ENCODE results near the gene SH3YL1. TPM values are rescaled to one million over a fixed set of nuclear protein-coding genes. Genes with fewer than 3 reads are reported as not detected.

Gene SH3YL1
- total and polyA plus RNA-seq, 2 experiments from 2014 or later = 35.6 to 45.8 TPM

- H4K20me1 ChIP-seq (replicated peaks; ENCODE audit: insufficient read depth) = no peaks in the 10 kb centered on the region
- no peaks in the 10 kb centered on the region for H3K27me3 ChIP-seq (ENCODE audit: insufficient read depth)
- no peak for DNase-seq (ENCODE audit: low spot score)
- Mint-ChIP-seq H3K27me3 (ENCODE audit: insufficient read depth, low read depth, poor library complexity) (no peaks in the 10 kb centered on the region), H3K4me1 (no peaks in the 10 kb centered on the region), H3K27ac (no peak overlapping the region), H3K9me3 (peaks cover 86% of the 10 kb centered on the region), H3K36me3 (ENCODE audit: low read depth) (peaks cover 59% of the 10 kb centered on the region; the same call in 2 of the 3 replicates), H3K4me3 (no peak overlapping the region)
- no peak overlapping the region for H3K4me3 ChIP-seq
- no peaks in the 10 kb centered on the region for H3K9me2 ChIP-seq (ENCODE audit: insufficient read depth)
- no peak overlapping the region for H3K4me2 ChIP-seq
- H3F3A ChIP-seq (replicated peaks; ENCODE audit: low read depth) = no peaks in the 10 kb centered on the region
- H2AFZ ChIP-seq = no peak overlapping the region
- H3K4me1 ChIP-seq (ENCODE audit: insufficient read depth) = no peaks in the 10 kb centered on the region
- H3K79me2 ChIP-seq (replicated peaks; ENCODE audit: insufficient read depth) = no peaks in the 10 kb centered on the region
- peaks cover 30% of the 10 kb centered on the region; the same call in 1 of the 2 replicates for H3K36me3 ChIP-seq (ENCODE audit: insufficient read depth)
- no peak for TF ChIP-seq JUNB (IDR thresholded peaks at IDR 0.05; ENCODE audit: unreplicated experiment)
- TF ChIP-seq CREB1 (CRISPR knock-in tag; IDR thresholded peaks at IDR 0.05; ENCODE audit: low read depth) = no peak
- TF ChIP-seq EZH2phosphoT487 (IDR thresholded peaks at IDR 0.05; ENCODE audit: unreplicated experiment) = no peak
- TF ChIP-seq, protein P1, sequence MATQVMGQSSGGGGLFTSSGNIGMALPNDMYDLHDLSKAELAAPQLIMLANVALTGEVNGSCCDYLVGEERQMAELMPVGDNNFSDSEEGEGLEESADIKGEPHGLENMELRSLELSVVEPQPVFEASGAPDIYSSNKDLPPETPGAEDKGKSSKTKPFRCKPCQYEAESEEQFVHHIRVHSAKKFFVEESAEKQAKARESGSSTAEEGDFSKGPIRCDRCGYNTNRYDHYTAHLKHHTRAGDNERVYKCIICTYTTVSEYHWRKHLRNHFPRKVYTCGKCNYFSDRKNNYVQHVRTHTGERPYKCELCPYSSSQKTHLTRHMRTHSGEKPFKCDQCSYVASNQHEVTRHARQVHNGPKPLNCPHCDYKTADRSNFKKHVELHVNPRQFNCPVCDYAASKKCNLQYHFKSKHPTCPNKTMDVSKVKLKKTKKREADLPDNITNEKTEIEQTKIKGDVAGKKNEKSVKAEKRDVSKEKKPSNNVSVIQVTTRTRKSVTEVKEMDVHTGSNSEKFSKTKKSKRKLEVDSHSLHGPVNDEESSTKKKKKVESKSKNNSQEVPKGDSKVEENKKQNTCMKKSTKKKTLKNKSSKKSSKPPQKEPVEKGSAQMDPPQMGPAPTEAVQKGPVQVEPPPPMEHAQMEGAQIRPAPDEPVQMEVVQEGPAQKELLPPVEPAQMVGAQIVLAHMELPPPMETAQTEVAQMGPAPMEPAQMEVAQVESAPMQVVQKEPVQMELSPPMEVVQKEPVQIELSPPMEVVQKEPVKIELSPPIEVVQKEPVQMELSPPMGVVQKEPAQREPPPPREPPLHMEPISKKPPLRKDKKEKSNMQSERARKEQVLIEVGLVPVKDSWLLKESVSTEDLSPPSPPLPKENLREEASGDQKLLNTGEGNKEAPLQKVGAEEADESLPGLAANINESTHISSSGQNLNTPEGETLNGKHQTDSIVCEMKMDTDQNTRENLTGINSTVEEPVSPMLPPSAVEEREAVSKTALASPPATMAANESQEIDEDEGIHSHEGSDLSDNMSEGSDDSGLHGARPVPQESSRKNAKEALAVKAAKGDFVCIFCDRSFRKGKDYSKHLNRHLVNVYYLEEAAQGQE (IDR thresholded peaks at IDR 0.05; ENCODE audit: unreplicated experiment) = no peak
- no peak for TF ChIP-seq POLR2AphosphoS5 (IDR thresholded peaks at IDR 0.05; ENCODE audit: low read depth)
- TF ChIP-seq, protein P2, sequence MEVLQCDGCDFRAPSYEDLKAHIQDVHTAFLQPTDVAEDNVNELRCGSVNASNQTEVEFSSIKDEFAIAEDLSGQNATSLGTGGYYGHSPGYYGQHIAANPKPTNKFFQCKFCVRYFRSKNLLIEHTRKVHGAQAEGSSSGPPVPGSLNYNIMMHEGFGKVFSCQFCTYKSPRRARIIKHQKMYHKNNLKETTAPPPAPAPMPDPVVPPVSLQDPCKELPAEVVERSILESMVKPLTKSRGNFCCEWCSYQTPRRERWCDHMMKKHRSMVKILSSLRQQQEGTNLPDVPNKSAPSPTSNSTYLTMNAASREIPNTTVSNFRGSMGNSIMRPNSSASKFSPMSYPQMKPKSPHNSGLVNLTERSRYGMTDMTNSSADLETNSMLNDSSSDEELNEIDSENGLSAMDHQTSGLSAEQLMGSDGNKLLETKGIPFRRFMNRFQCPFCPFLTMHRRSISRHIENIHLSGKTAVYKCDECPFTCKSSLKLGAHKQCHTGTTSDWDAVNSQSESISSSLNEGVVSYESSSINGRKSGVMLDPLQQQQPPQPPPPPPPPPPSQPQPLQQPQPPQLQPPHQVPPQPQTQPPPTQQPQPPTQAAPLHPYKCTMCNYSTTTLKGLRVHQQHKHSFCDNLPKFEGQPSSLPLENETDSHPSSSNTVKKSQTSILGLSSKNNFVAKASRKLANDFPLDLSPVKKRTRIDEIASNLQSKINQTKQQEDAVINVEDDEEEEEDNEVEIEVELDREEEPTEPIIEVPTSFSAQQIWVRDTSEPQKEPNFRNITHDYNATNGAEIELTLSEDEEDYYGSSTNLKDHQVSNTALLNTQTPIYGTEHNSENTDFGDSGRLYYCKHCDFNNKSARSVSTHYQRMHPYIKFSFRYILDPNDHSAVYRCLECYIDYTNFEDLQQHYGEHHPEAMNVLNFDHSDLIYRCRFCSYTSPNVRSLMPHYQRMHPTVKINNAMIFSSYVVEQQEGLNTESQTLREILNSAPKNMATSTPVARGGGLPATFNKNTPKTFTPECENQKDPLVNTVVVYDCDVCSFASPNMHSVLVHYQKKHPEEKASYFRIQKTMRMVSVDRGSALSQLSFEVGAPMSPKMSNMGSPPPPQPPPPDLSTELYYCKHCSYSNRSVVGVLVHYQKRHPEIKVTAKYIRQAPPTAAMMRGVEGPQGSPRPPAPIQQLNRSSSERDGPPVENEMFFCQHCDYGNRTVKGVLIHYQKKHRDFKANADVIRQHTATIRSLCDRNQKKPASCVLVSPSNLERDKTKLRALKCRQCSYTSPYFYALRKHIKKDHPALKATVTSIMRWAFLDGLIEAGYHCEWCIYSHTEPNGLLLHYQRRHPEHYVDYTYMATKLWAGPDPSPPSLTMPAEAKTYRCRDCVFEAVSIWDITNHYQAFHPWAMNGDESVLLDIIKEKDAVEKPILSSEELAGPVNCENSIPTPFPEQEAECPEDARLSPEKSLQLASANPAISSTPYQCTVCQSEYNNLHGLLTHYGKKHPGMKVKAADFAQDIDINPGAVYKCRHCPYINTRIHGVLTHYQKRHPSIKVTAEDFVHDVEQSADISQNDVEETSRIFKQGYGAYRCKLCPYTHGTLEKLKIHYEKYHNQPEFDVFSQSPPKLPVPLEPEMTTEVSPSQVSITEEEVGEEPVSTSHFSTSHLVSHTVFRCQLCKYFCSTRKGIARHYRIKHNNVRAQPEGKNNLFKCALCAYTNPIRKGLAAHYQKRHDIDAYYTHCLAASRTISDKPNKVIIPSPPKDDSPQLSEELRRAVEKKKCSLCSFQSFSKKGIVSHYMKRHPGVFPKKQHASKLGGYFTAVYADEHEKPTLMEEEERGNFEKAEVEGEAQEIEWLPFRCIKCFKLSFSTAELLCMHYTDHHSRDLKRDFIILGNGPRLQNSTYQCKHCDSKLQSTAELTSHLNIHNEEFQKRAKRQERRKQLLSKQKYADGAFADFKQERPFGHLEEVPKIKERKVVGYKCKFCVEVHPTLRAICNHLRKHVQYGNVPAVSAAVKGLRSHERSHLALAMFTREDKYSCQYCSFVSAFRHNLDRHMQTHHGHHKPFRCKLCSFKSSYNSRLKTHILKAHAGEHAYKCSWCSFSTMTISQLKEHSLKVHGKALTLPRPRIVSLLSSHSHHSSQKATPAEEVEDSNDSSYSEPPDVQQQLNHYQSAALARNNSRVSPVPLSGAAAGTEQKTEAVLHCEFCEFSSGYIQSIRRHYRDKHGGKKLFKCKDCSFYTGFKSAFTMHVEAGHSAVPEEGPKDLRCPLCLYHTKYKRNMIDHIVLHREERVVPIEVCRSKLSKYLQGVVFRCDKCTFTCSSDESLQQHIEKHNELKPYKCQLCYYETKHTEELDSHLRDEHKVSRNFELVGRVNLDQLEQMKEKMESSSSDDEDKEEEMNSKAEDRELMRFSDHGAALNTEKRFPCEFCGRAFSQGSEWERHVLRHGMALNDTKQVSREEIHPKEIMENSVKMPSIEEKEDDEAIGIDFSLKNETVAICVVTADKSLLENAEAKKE (CRISPR knock-in tag; IDR thresholded peaks at IDR 0.05) = no peak
- no peak for TF ChIP-seq CTCF (conservative IDR thresholded peaks at IDR 0.05; ENCODE audit: low read depth in 2 of 2)
- no peak overlapping the region for H3K27ac ChIP-seq (ENCODE audit: low read depth)
- no peak for ATAC-seq
These were observed 76.0 kb downstream of the SH3YL1 start for GRCh38 chr2:187825-188224.
